ENCODE measurements around the gene PARN. TPM values are rescaled to one million over a fixed set of nuclear protein-coding genes. Genes with fewer than 3 reads are reported as not detected.

The PARN gene, protein sequence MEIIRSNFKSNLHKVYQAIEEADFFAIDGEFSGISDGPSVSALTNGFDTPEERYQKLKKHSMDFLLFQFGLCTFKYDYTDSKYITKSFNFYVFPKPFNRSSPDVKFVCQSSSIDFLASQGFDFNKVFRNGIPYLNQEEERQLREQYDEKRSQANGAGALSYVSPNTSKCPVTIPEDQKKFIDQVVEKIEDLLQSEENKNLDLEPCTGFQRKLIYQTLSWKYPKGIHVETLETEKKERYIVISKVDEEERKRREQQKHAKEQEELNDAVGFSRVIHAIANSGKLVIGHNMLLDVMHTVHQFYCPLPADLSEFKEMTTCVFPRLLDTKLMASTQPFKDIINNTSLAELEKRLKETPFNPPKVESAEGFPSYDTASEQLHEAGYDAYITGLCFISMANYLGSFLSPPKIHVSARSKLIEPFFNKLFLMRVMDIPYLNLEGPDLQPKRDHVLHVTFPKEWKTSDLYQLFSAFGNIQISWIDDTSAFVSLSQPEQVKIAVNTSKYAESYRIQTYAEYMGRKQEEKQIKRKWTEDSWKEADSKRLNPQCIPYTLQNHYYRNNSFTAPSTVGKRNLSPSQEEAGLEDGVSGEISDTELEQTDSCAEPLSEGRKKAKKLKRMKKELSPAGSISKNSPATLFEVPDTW
- total RNA-seq (2022) (27.1 and 30.7 TPM in 2 replicates), Bru-seq, nascent RNA (percentile 70 among the genes with signal in this experiment), BruChase-seq, experiment 1, labeled RNA remaining after a 2-hour chase (percentile 61 among the genes with signal in this experiment), BruChase-seq, experiment 2, labeled RNA remaining after a 6-hour chase (percentile 65 among the genes with signal in this experiment)
- long read RNA-seq, transcript PARN-203 (24 exons, 3,078 nt), result major isoform, 20 of 41 reads
- long read RNA-seq, partial matches to known transcripts, result 3 of 41 reads
- long read RNA-seq, other reads (novel, unspliced or antisense), result 18 of 41 reads

- peaks cover 16% of the 10 kb centered on the region for H3K4me1 ChIP-seq
- Mint-ChIP-seq H3K4me1 (ENCODE audit: low read depth, unreplicated experiment) (peaks cover 7% of the 10 kb centered on the region), H3K27me3 (ENCODE audit: insufficient read depth, unreplicated experiment) (no peaks in the 10 kb centered on the region), H3K36me3 (ENCODE audit: insufficient read depth, unreplicated experiment) (peaks cover 34% of the 10 kb centered on the region), H3K27ac (ENCODE audit: unreplicated experiment) (peak within 1 kb of the TSS; percentile 94), H3K9me3 (ENCODE audit: unreplicated experiment) (no peaks in the 10 kb centered on the region), H3K4me3 (ENCODE audit: unreplicated experiment) (peak within 1 kb of the TSS; percentile 97)
- H3K9me3 ChIP-seq, result no peaks in the 10 kb centered on the region
- no peak for TF ChIP-seq CTCF (IDR thresholded peaks at IDR 0.05; ENCODE audit: insufficient read depth in 1 of 2, low read depth in 1 of 2, low read length in 1 of 2, severe bottlenecking in 1 of 2, unreplicated experiment in 1 of 2)
- POLR2A ChIA-PET, result interaction anchor here (0.6 to 0.7 kb wide), 2 partner anchors 21 to 85 kb away, joined by 3 to 5 read pairs; no protein-coding TSS in a partner anchor
- CTCF ChIA-PET, result no interaction called here
- peak; percentile 96 for DNase-seq
- no peaks in the 10 kb centered on the region; the same call in 1 of the 2 replicates for H3K27me3 ChIP-seq (replicated peaks; ENCODE audit: control insufficient read depth, insufficient read depth, low read length)
- H3K4me3 ChIP-seq (ENCODE audit: low read depth, low read length), result peak within 1 kb of the TSS; percentile 76
- intact Hi-C loops (cut with micrococcal nuclease; ENCODE audit: unreplicated experiment), result no loop called here
- no TSS peak for BruUV-seq (replicated peaks)
- no peaks in the 10 kb centered on the region; the same call in 1 of the 2 replicates for H3K36me3 ChIP-seq (ENCODE audit: control insufficient read depth, insufficient read depth, low read length)
Observed at GRCh38 chr16:14629919-14630619, at the start of gene PARN. TSS of gene PARN (minus strand) at chr16:14630260. CDS start at chr16:14630125, 135 bp downstream.

GRCh38 chr16:14678748-14679497 is 48.9 kb upstream of the PARN start:
- no peaks in the 10 kb centered on the region for H3K36me3 ChIP-seq (ENCODE audit: control insufficient read depth, insufficient read depth, low read length)
- intact Hi-C loops (cut with micrococcal nuclease; ENCODE audit: unreplicated experiment), result no loop called here
- CTCF ChIA-PET, result no interaction called here
- TF ChIP-seq CTCF (IDR thresholded peaks at IDR 0.05; ENCODE audit: insufficient read depth in 1 of 2, low read depth in 1 of 2, low read length in 1 of 2, severe bottlenecking in 1 of 2, unreplicated experiment in 1 of 2), result no peak
- H3K4me3 Mint-ChIP-seq (ENCODE audit: unreplicated experiment), result no peak overlapping the region
- BruUV-seq (replicated peaks), result no TSS peak
- H3K4me1 ChIP-seq, result no peaks in the 10 kb centered on the region
- no peak overlapping the region for H3K4me3 ChIP-seq (ENCODE audit: low read depth, low read length)
- no peaks in the 10 kb centered on the region for H3K9me3 Mint-ChIP-seq (ENCODE audit: unreplicated experiment)
- no peaks in the 10 kb centered on the region for H3K36me3 Mint-ChIP-seq (ENCODE audit: insufficient read depth, unreplicated experiment)
- H3K9me3 ChIP-seq, result no peaks in the 10 kb centered on the region
- DNase-seq, result no peak
- H3K27me3 ChIP-seq (replicated peaks; ENCODE audit: control insufficient read depth, insufficient read depth, low read length), result no peaks in the 10 kb centered on the region
- H3K27me3 Mint-ChIP-seq (ENCODE audit: insufficient read depth, unreplicated experiment), result no peaks in the 10 kb centered on the region
- POLR2A ChIA-PET, result no interaction called here
- H3K27ac Mint-ChIP-seq (ENCODE audit: unreplicated experiment), result no peak overlapping the region
- H3K4me1 Mint-ChIP-seq (ENCODE audit: low read depth, unreplicated experiment), result no peaks in the 10 kb centered on the region

Measured in Caco-2 (cell line).